Right lobe of liver (tissue), 4 donors: ENCODE data around the gene GPR142.

Source experiments
- POLR2A ChIP-seq: fragments of 450-650 bp; IDR thresholded peaks from one replicate; pipeline ENCODE4 v1.6.1; 2017; ENCODE audit warnings: antibody characterized with exemption, mild to moderate bottlenecking
- TF ChIP-seq, protein P1 (sequence below), 4 donors: fragments of 200-600 bp in 3 of 4; fragments of 450-650 bp in 1 of 4; IDR thresholded peaks; one replicate each; pipeline versions ENCODE4 v1.5.1 to v1.8.0; 2016 to 2022; ENCODE audit warnings: antibody characterized with exemption in 4 of 4, mild to moderate bottlenecking in 2 of 4
- donor health status: DM: no; HTN: no; CAD: no.
- donor health status: DM: no; HTN: no; CAD: no.
- donor health status: DM: no; HTN: yes; CAD: no.

DNA sequence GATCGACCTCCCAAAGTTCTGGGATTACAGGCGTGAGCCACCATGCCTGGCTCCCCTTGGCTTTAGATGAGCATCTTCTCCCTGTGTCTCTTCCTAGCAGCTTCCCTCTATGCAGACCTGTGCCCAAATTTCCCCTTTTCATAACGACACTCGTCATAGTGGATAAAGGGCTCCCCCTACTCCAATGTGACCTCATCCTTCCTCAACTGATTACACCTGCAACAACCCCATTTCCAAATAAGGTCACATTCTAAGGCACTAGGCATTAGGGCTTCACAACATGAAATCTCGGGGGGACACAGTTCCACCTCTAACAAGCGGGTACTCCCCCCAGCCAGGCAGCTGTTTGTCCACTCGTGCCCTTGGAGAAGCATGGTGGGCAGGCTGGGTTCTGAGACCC lies 31.0 kb upstream of the GPR142 start:
- TF ChIP-seq, protein P1, sequence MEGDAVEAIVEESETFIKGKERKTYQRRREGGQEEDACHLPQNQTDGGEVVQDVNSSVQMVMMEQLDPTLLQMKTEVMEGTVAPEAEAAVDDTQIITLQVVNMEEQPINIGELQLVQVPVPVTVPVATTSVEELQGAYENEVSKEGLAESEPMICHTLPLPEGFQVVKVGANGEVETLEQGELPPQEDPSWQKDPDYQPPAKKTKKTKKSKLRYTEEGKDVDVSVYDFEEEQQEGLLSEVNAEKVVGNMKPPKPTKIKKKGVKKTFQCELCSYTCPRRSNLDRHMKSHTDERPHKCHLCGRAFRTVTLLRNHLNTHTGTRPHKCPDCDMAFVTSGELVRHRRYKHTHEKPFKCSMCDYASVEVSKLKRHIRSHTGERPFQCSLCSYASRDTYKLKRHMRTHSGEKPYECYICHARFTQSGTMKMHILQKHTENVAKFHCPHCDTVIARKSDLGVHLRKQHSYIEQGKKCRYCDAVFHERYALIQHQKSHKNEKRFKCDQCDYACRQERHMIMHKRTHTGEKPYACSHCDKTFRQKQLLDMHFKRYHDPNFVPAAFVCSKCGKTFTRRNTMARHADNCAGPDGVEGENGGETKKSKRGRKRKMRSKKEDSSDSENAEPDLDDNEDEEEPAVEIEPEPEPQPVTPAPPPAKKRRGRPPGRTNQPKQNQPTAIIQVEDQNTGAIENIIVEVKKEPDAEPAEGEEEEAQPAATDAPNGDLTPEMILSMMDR (IDR thresholded peaks at IDR 0.05) = no peak
- no peak for TF ChIP-seq POLR2A
